AG04450 (cell line): Measurements from ENCODE around the gene DLX3. TPM values are rescaled to one million over a fixed set of nuclear protein-coding genes. Genes with fewer than 3 reads are reported as not detected.

ENCODE experiments used
- CTCF ChIA-PET: fragments of 300-600, 350-600 bp; formaldehyde crosslinking; extraction: SDS; loops from one replicate; lab custom pipeline; 2022; ENCODE audit warnings: antibody characterized with exemption, inconsistent platforms; lab: Charles Lee
- POLR2A ChIA-PET: fragments of 350-600 bp; formaldehyde crosslinking; extraction: SDS; loops from one replicate; lab custom pipeline; 2021; ENCODE audit warnings: antibody characterized with exemption, inconsistent platforms; lab: Yijun Ruan, JAX
- DNase-seq: peaks from one replicate; pipeline ENCODE4 v3.0.0-alpha.2; 2011; ENCODE audit warnings: low read depth, low spot score
- H3K27ac ChIP-seq: one replicate; pipeline ENCODE4 v1.5.1; 2012; ENCODE audit warnings: low read depth, low read length, control low read depth
- H3K27me3 ChIP-seq: one replicate; pipeline ENCODE4 v1.6.0; 2012; ENCODE audit warnings: low read length; ENCODE audit not compliant: control insufficient read depth, insufficient read depth
- H3K4me3 ChIP-seq: 2 replicates; pipeline ENCODE4 v1.5.1; 2011; ENCODE audit warnings: mild to moderate bottlenecking, low read depth, low read length, control low read depth
- H3K9me3 ChIP-seq: 2 replicates; pipeline ENCODE4 v1.5.1; 2012; ENCODE audit warnings: low read length; ENCODE audit not compliant: control insufficient read depth, insufficient read depth
- CTCF ChIP-seq: IDR thresholded peaks from 2 replicates; pipeline ENCODE4 v1.5.1; 2011; ENCODE audit warnings: low read depth, low read length, control low read depth, inconsistent platforms
- polyA plus RNA-seq: library from polyadenylated mRNA; depleted of rRNA; stranded (reverse); fragments of >200 nt; gene quantifications from 2 replicates; pipeline ENCODE4 v1.2.3, GENCODE V29; 2011

The DLX3 gene
- polyA plus RNA-seq, 1 experiment: not detected

- DNase-seq: no peak
- no peak overlapping the region for H3K27ac ChIP-seq
- no peaks in the 10 kb centered on the region for H3K27me3 ChIP-seq
- H3K9me3 ChIP-seq: no peaks in the 10 kb centered on the region; the same call in 1 of the 2 replicates
- ChIA-PET CTCF (interaction anchor here (1.6 kb wide), 1 partner anchor 55 kb away, joined by 5 read pairs; no protein-coding TSS in a partner anchor), POLR2A (interaction anchor here (1.1 kb wide), 1 partner anchor 22 kb away, joined by 3 read pairs; no protein-coding TSS in a partner anchor)
- no peak overlapping the region for H3K4me3 ChIP-seq
- TF ChIP-seq CTCF: no peak
Measured at GRCh38 chr17:50039058-50039457, 44.0 kb upstream of the DLX3 start.

- H3K9me3 ChIP-seq: no peaks in the 10 kb centered on the region
- no peak overlapping the region for H3K4me3 ChIP-seq
- POLR2A ChIA-PET: interaction anchor here (0.7 kb wide), 1 partner anchor 16 kb away, joined by 5 read pairs; no protein-coding TSS in a partner anchor
- no peak for DNase-seq
- H3K27ac ChIP-seq: no peak overlapping the region
- H3K27me3 ChIP-seq: no peaks in the 10 kb centered on the region
- TF ChIP-seq CTCF: no peak
- CTCF ChIA-PET: interaction anchor here (1.6 to 3.7 kb wide), 2 partner anchors 57 kb away, joined by 5 to 17 read pairs; no protein-coding TSS in a partner anchor
Measured at GRCh38 chr17:50037321-50038107, 42.5 kb upstream of the DLX3 start.

- no peaks in the 10 kb centered on the region for H3K27me3 ChIP-seq
- H3K27ac ChIP-seq: no peak overlapping the region
- H3K9me3 ChIP-seq: no peaks in the 10 kb centered on the region
- no peak for DNase-seq
- ChIA-PET CTCF (interaction anchor here (1.2 to 3.7 kb wide), 4 partner anchors 10 to 58 kb away, joined by 7 to 17 read pairs (median 9); no protein-coding TSS in a partner anchor), POLR2A (interaction anchor here (0.7 to 1.5 kb wide), 3 partner anchors 12 to 39 kb away, joined by 3 to 5 read pairs (median 3); no protein-coding TSS in a partner anchor)
- no peak overlapping the region for H3K4me3 ChIP-seq
- TF ChIP-seq CTCF: no peak
Measured at GRCh38 chr17:50036455-50037261, 41.6 kb upstream of the DLX3 start.

- Histone ChIP-seq H3K4me3 (no peak overlapping the region), H3K27me3 (no peaks in the 10 kb centered on the region), H3K27ac (no peak overlapping the region), H3K9me3 (no peaks in the 10 kb centered on the region)
- DNase-seq: no peak
- POLR2A ChIA-PET: interaction anchor here (0.7 to 1.5 kb wide), 2 partner anchors 12 to 40 kb away, joined by 3 read pairs; no protein-coding TSS in a partner anchor
- TF ChIP-seq CTCF: no peak
- CTCF ChIA-PET: interaction anchor here (0.5 to 3.7 kb wide), 5 partner anchors 9 to 58 kb away, joined by 3 to 17 read pairs (median 8); no protein-coding TSS in a partner anchor
Measured at GRCh38 chr17:50035945-50036344, 40.9 kb upstream of the DLX3 start.
